Neural cell (in vitro differentiated cells): ENCODE results near the gene SLC39A13. TPM values are rescaled to one million over a fixed set of nuclear protein-coding genes. Genes with fewer than 3 reads are reported as not detected.

Source experiments
- H2AFZ ChIP-seq: fragments of 200-600, 300-800 bp; sonication (generic), shearing (Covaris generic); 2 replicates; pipeline ENCODE4 v1.6.0; 2014; ENCODE audit warnings: low read depth, mild to moderate bottlenecking, antibody characterized with exemption, low read length, moderate library complexity
- H3F3A ChIP-seq: fragments of 200-600 bp; shearing (Covaris generic); 2 replicates; pipeline ENCODE4 v1.6.1; 2016; ENCODE audit warnings: mild to moderate bottlenecking, moderate library complexity, mixed read lengths, antibody characterized with exemption, low read length; ENCODE audit not compliant: insufficient read depth, poor library complexity, severe bottlenecking
- H3K27ac ChIP-seq: fragments of 200-600, 300-800 bp; sonication (generic), shearing (Covaris generic); 2 replicates; pipeline ENCODE4 v1.5.1; 2014; ENCODE audit warnings: mild to moderate bottlenecking, low read length, moderate library complexity
- H3K27me3 ChIP-seq: fragments of 300-800, 200-600 bp; sonication (generic), shearing (Covaris generic); 2 replicates; pipeline ENCODE4 v1.6.0; 2014; ENCODE audit warnings: mild to moderate bottlenecking, low read depth, low read length, moderate library complexity; ENCODE audit not compliant: insufficient read depth
- H3K36me3 ChIP-seq: fragments of 300-800, 200-600 bp; sonication (generic), shearing (Covaris generic); 2 replicates; pipeline ENCODE4 v1.5.1; 2014; ENCODE audit warnings: mild to moderate bottlenecking, antibody characterized with exemption, low read length, moderate library complexity; ENCODE audit not compliant: insufficient read depth
- H3K4me2 ChIP-seq: fragments of 300-800, 200-600 bp; sonication (generic), shearing (Covaris generic); 2 replicates; pipeline ENCODE4 v1.6.0; 2014; ENCODE audit warnings: mild to moderate bottlenecking, low read length
- H3K4me3 ChIP-seq: fragments of 300-800, 200-600 bp; sonication (generic), shearing (Covaris generic); 2 replicates; pipeline ENCODE4 v1.5.1; 2014; ENCODE audit warnings: mild to moderate bottlenecking, low read length, moderate library complexity
- H3K79me2 ChIP-seq: fragments of 200-600 bp; shearing (Covaris generic); replicated peaks from 2 replicates; pipeline ENCODE4 v1.6.0; 2014; ENCODE audit warnings: mild to moderate bottlenecking, low read length, moderate library complexity; ENCODE audit not compliant: insufficient read depth
- H3K9ac ChIP-seq: fragments of 300-800, 200-600 bp; sonication (generic), shearing (Covaris generic); 2 replicates; pipeline ENCODE4 v1.6.1; 2016; ENCODE audit warnings: mild to moderate bottlenecking, low read length, mixed read lengths
- H3K9me2 ChIP-seq: fragments of 200-600 bp; shearing (Covaris generic); 2 replicates; pipeline ENCODE4 v1.6.1; 2016; ENCODE audit warnings: mild to moderate bottlenecking, low read length, mixed read lengths; ENCODE audit not compliant: insufficient read depth
- H3K9me3 ChIP-seq: fragments of 200-600, 300-800 bp; sonication (generic), shearing (Covaris generic); 2 replicates; pipeline ENCODE4 v1.6.1; 2016; ENCODE audit warnings: mild to moderate bottlenecking, mixed run types, low read length, moderate library complexity, mixed read lengths
- H4K20me1 ChIP-seq: fragments of 200-600 bp; shearing (Covaris generic); 2 replicates; pipeline ENCODE4 v1.6.1; 2016; ENCODE audit warnings: mild to moderate bottlenecking, mixed run types; ENCODE audit not compliant: insufficient read depth
- EP300 ChIP-seq: fragments of 450-650 bp; conservative IDR thresholded peaks from 2 replicates; pipeline ENCODE4 v1.6.1; 2014; ENCODE audit warnings: antibody characterized with exemption, mild to moderate bottlenecking, moderate library complexity; ENCODE audit not compliant: poor library complexity, severe bottlenecking
- EZH2 ChIP-seq: fragments of 200-600, 300-800 bp; shearing (Covaris generic), sonication (generic); IDR thresholded peaks from 2 replicates; pipeline ENCODE4 v1.6.1; 2014; ENCODE audit warnings: antibody characterized with exemption, low read length, borderline replicate concordance, mild to moderate bottlenecking; ENCODE audit not compliant: insufficient read depth, poor library complexity, severe bottlenecking
- MXI1 ChIP-seq: fragments of 450-650 bp; conservative IDR thresholded peaks from 2 replicates; pipeline ENCODE4 v1.6.1; 2014; ENCODE audit warnings: antibody characterized with exemption, mild to moderate bottlenecking; ENCODE audit not compliant: poor library complexity, severe bottlenecking
- POLR2AphosphoS5 ChIP-seq: IDR thresholded peaks from 2 replicates; pipeline ENCODE4 v1.6.1; 2012
- RAD21 ChIP-seq: fragments of 450-650 bp; conservative IDR thresholded peaks from 2 replicates; pipeline ENCODE4 v1.6.1; 2014; ENCODE audit warnings: antibody characterized with exemption, mild to moderate bottlenecking, moderate library complexity
- SMC3 ChIP-seq: fragments of 450-650 bp; conservative IDR thresholded peaks from 2 replicates; pipeline ENCODE4 v1.6.1; 2014; ENCODE audit warnings: antibody characterized with exemption, mild to moderate bottlenecking, moderate library complexity; ENCODE audit not compliant: poor library complexity
- TAF1 ChIP-seq: IDR thresholded peaks from 2 replicates; pipeline ENCODE4 v1.6.1; 2012; ENCODE audit warnings: low read depth
- polyA plus RNA-seq: library from polyadenylated mRNA; depleted of rRNA; stranded (reverse); fragments of >200 nt; gene quantifications from 2 replicates; pipeline ENCODE4 v1.2.3, GENCODE V29; 2014
- TF ChIP-seq, protein P1 (sequence below): fragments of 450-650 bp; IDR thresholded peaks from 2 replicates; pipeline ENCODE4 v1.5.1; 2014; ENCODE audit warnings: antibody characterized with exemption, mild to moderate bottlenecking, moderate library complexity; ENCODE audit not compliant: poor library complexity, severe bottlenecking
- TF ChIP-seq, protein P2 (sequence below): IDR thresholded peaks from 2 replicates; pipeline ENCODE4 v1.6.1; 2012; ENCODE audit warnings: borderline replicate concordance

SLC39A13 gene
- polyA plus RNA-seq, 1 donor from 2014 or later, result 48.0 TPM

DNA sequence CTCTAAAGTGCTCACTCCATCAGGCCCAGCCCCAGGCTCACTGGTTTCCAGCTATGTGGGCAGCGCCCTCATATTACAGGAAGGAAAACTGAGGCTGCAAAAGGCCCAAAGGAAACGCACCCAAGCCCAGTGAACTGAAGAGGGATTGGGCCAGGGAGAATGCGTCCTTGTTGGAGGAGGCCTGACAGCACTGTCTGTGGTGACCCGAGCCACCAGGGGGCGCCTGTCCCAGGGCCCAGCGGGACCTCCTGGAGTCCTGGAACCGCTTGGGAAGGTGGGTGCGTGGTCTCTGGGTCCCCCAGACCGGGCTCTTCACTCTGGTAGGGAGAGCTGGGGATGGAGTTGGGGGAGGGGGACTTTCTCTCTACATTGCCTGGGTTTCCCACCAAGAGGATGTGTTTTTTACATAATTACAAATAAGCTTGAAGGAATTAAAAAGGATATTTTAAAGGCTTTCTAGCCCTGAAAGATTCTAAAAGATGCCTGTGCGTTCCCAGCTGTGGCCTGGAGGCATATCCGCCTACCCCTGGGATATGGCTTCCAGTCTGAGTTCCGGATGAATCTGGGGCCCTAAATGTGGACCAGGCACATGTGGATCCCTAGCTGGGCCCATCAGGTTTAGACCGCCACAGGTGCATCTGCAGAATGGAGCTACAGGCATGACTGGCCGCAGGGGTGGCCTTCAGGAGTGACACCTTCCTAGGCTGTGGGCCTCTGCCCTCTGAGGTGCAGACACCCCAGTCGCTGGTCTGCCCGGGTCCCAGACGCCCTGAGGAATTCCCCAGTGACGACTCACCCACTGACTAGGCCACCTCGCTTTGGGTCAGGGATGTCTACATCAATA is 34.3 kb upstream of the SLC39A13 start:
- H3K79me2 ChIP-seq, result no peaks in the 10 kb centered on the region
- H3K4me3 ChIP-seq, result no peak overlapping the region
- no peak overlapping the region for H3K4me2 ChIP-seq
- no peaks in the 10 kb centered on the region for H3F3A ChIP-seq
- no peaks in the 10 kb centered on the region for H3K9me2 ChIP-seq
- no peaks in the 10 kb centered on the region for H4K20me1 ChIP-seq
- H3K27ac ChIP-seq, result no peak overlapping the region
- H3K9me3 ChIP-seq, result no peaks in the 10 kb centered on the region
- H3K36me3 ChIP-seq, result no peaks in the 10 kb centered on the region
- no peaks in the 10 kb centered on the region for H3K27me3 ChIP-seq
- TF ChIP-seq EZH2, result no peak
- TF ChIP-seq, protein P1, sequence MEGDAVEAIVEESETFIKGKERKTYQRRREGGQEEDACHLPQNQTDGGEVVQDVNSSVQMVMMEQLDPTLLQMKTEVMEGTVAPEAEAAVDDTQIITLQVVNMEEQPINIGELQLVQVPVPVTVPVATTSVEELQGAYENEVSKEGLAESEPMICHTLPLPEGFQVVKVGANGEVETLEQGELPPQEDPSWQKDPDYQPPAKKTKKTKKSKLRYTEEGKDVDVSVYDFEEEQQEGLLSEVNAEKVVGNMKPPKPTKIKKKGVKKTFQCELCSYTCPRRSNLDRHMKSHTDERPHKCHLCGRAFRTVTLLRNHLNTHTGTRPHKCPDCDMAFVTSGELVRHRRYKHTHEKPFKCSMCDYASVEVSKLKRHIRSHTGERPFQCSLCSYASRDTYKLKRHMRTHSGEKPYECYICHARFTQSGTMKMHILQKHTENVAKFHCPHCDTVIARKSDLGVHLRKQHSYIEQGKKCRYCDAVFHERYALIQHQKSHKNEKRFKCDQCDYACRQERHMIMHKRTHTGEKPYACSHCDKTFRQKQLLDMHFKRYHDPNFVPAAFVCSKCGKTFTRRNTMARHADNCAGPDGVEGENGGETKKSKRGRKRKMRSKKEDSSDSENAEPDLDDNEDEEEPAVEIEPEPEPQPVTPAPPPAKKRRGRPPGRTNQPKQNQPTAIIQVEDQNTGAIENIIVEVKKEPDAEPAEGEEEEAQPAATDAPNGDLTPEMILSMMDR, result peak; percentile 48
- peak; percentile 44 for TF ChIP-seq SMC3
- no peak overlapping the region for H3K9ac ChIP-seq
- H2AFZ ChIP-seq, result no peak overlapping the region

DNA sequence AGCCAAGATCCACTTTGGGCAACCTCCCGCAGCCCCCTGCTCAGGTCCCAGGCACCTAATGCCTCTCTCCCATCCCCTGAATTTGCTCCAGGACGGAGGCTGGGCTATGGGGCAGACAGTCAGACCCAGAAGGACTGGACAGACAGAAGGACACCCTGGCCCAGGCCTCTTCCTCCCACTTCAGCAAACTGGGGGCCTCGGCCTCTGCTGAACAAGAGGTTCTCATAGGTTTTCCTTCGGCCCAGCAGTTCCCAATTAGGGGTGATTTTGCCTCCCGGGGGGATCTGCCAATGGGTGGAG is 33.7 kb upstream of the SLC39A13 start:
- Histone ChIP-seq H3K9ac (no peak overlapping the region), H3K9me3 (no peaks in the 10 kb centered on the region), H2AFZ (no peak overlapping the region), H3K27me3 (no peaks in the 10 kb centered on the region), H4K20me1 (no peaks in the 10 kb centered on the region), H3K27ac (no peak overlapping the region), H3K9me2 (no peaks in the 10 kb centered on the region), H3K36me3 (no peaks in the 10 kb centered on the region), H3K4me3 (no peak overlapping the region), H3F3A (no peaks in the 10 kb centered on the region), H3K4me2 (no peak overlapping the region), H3K79me2 (no peaks in the 10 kb centered on the region)
- TF ChIP-seq TAF1, result no peak
- TF ChIP-seq EZH2, result no peak
- TF ChIP-seq EP300, result no peak
- TF ChIP-seq RAD21, result no peak
- no peak for TF ChIP-seq POLR2AphosphoS5
- TF ChIP-seq MXI1, result no peak

DNA sequence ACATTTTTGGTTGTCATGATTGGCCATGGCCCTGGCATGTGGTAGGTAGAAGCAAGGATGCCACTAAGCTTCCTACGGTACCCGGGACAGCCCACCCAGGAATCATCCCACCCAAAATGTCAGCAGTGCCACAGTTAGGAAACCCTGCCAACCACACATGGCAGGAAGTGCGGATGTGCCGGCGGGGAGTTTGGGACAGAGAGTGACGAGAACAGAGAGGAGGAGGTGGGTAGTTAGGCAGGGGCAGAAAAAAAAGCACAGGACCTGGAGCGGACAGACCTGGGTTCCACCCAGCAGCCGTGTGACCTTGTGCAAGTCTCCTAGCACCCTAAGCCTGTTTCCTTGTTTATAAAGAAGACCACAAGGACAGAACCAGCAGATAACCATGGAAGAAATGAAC is 33.4 kb upstream of the SLC39A13 start:
- no peak for TF ChIP-seq TAF1
- no peak for TF ChIP-seq SMC3
- TF ChIP-seq POLR2AphosphoS5, result no peak
- TF ChIP-seq RAD21, result no peak
- TF ChIP-seq EP300, result no peak
- TF ChIP-seq, protein P2, sequence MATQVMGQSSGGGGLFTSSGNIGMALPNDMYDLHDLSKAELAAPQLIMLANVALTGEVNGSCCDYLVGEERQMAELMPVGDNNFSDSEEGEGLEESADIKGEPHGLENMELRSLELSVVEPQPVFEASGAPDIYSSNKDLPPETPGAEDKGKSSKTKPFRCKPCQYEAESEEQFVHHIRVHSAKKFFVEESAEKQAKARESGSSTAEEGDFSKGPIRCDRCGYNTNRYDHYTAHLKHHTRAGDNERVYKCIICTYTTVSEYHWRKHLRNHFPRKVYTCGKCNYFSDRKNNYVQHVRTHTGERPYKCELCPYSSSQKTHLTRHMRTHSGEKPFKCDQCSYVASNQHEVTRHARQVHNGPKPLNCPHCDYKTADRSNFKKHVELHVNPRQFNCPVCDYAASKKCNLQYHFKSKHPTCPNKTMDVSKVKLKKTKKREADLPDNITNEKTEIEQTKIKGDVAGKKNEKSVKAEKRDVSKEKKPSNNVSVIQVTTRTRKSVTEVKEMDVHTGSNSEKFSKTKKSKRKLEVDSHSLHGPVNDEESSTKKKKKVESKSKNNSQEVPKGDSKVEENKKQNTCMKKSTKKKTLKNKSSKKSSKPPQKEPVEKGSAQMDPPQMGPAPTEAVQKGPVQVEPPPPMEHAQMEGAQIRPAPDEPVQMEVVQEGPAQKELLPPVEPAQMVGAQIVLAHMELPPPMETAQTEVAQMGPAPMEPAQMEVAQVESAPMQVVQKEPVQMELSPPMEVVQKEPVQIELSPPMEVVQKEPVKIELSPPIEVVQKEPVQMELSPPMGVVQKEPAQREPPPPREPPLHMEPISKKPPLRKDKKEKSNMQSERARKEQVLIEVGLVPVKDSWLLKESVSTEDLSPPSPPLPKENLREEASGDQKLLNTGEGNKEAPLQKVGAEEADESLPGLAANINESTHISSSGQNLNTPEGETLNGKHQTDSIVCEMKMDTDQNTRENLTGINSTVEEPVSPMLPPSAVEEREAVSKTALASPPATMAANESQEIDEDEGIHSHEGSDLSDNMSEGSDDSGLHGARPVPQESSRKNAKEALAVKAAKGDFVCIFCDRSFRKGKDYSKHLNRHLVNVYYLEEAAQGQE, result no peak
- TF ChIP-seq EZH2, result no peak
- no peak for TF ChIP-seq MXI1
- TF ChIP-seq, protein P1, result no peak
- Histone ChIP-seq H2AFZ (no peak overlapping the region), H3K9ac (no peak overlapping the region), H3K27ac (no peak overlapping the region), H3K4me2 (no peak overlapping the region), H3K36me3 (no peaks in the 10 kb centered on the region), H3K9me2 (no peaks in the 10 kb centered on the region), H3K4me3 (no peak overlapping the region), H3K27me3 (no peaks in the 10 kb centered on the region), H3K79me2 (no peaks in the 10 kb centered on the region), H3K9me3 (no peaks in the 10 kb centered on the region), H3F3A (no peaks in the 10 kb centered on the region), H4K20me1 (no peaks in the 10 kb centered on the region)
